Esophagus muscularis mucosa (tissue), 4 donors: Measurements from ENCODE around the gene INTS6L.
"Not testable (repeated sequence)": the region's sequence is repeated elsewhere in the genome, so short reads cannot be mapped to it uniquely, and the experiment has no call there.

Experiments
- EP300 ChIP-seq: sonication (generic); formaldehyde crosslinking; IDR thresholded peaks from one replicate; pipeline ENCODE4 v1.6.1; 2017; ENCODE audit warnings: antibody characterized with exemption
- POLR2A ChIP-seq: fragments of 450-650 bp; IDR thresholded peaks from one replicate; pipeline ENCODE4 v1.6.1; 2017; ENCODE audit warnings: antibody characterized with exemption, moderate library complexity, mild to moderate bottlenecking, low read depth
- TF ChIP-seq, protein P1 (sequence below), 3 experiments: fragments of 200-600 bp in 2 of 3; fragments of 450-650 bp in 1 of 3; sonication (generic) in 2 of 3; IDR thresholded peaks; one replicate each; pipeline ENCODE4 v1.5.1; 2017 to 2019; ENCODE audit warnings: antibody characterized with exemption in 3 of 3, mild to moderate bottlenecking in 2 of 3, moderate library complexity in 1 of 3

DNA sequence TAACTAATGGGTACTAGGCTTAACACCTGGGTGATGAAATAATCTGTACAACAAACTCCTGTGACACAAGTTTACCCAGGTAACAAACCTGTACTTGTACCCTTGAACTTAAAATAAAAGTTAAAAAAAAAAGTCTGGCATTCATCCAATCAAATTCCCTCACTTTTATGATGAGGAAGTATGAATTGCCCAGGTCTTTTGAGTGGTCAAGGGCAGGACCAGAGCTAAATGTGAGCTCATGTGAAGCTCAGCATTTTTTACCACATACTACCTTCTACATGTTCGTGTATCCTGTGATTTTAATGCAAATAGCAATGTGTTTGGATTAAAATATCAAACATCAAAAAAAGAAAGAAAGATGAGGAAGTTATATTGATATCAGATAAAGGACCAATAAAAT, 74.0 kb downstream of the INTS6L start:
- not testable (repeated sequence) for TF ChIP-seq POLR2A, EP300
- TF ChIP-seq, protein P1, sequence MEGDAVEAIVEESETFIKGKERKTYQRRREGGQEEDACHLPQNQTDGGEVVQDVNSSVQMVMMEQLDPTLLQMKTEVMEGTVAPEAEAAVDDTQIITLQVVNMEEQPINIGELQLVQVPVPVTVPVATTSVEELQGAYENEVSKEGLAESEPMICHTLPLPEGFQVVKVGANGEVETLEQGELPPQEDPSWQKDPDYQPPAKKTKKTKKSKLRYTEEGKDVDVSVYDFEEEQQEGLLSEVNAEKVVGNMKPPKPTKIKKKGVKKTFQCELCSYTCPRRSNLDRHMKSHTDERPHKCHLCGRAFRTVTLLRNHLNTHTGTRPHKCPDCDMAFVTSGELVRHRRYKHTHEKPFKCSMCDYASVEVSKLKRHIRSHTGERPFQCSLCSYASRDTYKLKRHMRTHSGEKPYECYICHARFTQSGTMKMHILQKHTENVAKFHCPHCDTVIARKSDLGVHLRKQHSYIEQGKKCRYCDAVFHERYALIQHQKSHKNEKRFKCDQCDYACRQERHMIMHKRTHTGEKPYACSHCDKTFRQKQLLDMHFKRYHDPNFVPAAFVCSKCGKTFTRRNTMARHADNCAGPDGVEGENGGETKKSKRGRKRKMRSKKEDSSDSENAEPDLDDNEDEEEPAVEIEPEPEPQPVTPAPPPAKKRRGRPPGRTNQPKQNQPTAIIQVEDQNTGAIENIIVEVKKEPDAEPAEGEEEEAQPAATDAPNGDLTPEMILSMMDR (IDR thresholded peaks at IDR 0.05): not testable (repeated sequence)
